Left ventricle myocardium superior (tissue), 1 donor: ENCODE data around the gene APOC4. TPM values are rescaled to one million over a fixed set of nuclear protein-coding genes. Genes with fewer than 3 reads are reported as not detected.
"Not testable (repeated sequence)": the region's sequence is repeated elsewhere in the genome, so short reads cannot be mapped to it uniquely, and the experiment has no call there.

Experiments
- ATAC-seq: fragments of 200-7000 bp; cut with Tn5 transposase; one replicate; pipeline ENCODE4 v1.9.1; 2020; ENCODE audit warnings: mild to moderate bottlenecking, moderate library complexity
- DNase-seq: peaks from one replicate; pipeline ENCODE4 v3.0.0-alpha.2; 2020
- intact Hi-C: fragments of 100-400 bp; cut with micrococcal nuclease; formaldehyde crosslinking; loops from one replicate; pipeline ENCODE4 v1.11.0; 2022
- long read RNA-seq: library from polyadenylated mRNA; unstranded; transcript quantifications from one replicate; pipeline ENCODE4 v2.0.0, GENCODE V29; 2021
- total RNA-seq: library from RNA; stranded (reverse); fragmentation: NEBNext Ultra II Directional; extraction: Animal tissue kit (Norgen Biotek cat#: 25700); gene quantifications from one replicate; pipeline ENCODE4 v1.2.1, GENCODE V29; 2021
- donor health status: DM: no; HTN: yes; CAD: no; lungs with severe emphysema.

Gene APOC4, protein sequence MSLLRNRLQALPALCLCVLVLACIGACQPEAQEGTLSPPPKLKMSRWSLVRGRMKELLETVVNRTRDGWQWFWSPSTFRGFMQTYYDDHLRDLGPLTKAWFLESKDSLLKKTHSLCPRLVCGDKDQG
- not detected for total RNA-seq
- long read RNA-seq, result 0 reads

DNA sequence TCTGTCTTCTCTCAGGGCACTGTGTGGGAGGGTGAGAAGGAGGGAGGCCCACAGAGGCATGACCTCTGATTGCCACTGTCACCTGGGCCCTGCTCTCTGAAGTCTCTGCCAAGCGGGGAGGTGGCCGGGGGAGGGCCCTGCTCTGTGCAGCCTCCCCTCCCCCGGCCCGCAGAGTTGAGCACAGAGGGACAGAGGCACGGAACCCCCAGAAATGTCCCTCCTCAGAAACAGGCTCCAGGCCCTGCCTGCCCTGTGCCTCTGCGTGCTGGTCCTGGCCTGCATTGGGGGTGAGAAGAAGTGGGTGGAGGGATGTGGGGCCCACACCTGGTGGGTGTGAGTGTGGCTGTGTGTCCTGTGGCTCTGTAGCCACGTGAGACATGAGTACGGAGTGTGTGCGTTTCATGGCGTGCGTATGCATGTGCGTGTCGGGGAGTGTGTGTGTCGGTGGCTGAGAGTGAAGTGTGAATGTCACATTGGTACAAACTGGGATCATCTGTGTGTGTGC is at the start of gene APOC4:
APOC4 (plus strand) TSS at position 171 of the 505 bp plus-strand sequence; CDS start at position 212, 41 bp downstream.
- intact Hi-C loops, result no loop called here
- no peak for ATAC-seq

DNA sequence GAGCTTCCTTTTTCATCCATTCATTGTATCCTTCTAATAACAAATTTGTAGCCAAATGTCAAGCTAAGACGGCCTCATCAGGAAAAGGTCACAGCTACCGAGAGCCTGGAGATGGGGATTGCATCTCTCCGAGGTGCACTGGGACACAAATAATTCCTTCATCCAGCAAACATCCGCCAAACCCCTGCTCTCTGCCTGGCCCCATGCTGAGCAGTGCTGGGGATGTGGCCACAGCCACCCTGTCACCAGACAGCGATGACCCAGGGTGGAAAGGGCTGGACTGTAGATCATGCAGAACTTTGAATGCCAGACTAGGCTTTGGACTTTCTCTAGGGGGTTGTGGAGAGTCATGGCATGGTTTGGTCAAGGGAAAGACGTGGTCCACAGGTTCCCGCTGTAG is 49.1 kb upstream of the APOC4 start:
- intact Hi-C loops, result no loop called here
- no peak for ATAC-seq
- no peak for DNase-seq

More for the DNA sequence above, at the start of gene APOC4:
- DNase-seq, result no peak

DNA sequence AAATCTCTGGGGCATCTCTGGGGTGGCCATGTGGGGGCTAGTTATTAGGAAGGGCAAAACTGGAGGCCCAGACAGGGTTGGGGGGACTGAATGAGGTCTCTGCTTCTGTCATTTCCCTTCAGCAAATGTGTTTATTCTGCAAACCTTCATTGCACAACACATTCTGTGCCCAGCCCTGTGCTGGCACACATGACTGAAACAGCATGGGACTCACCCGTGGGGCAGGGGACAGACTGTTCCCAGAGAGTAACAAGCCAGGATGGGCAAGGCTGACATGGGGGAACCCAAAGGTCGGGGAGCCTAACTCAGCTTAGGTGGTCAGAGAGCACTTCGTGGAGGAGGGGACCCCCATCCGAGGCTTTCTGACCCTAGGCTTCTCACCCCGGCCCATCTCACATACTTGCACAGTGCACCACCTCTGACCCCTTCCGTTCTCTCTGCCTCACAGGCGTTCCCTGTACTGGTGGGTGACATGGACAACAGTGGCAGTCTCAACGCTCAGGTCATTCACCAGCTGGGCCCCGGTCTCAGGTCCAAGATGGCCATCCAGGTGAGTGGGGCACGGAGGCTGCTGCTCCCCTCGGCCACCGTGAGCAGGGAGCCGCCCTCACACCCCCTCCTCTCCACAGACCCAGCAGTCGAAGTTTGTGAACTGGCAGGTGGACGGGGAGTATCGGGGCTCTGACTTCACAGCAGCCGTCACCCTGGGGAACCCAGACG is 48.5 kb upstream of the APOC4 start:
- intact Hi-C loops, result no loop called here
- DNase-seq (no peak), ATAC-seq (no peak)

DNA sequence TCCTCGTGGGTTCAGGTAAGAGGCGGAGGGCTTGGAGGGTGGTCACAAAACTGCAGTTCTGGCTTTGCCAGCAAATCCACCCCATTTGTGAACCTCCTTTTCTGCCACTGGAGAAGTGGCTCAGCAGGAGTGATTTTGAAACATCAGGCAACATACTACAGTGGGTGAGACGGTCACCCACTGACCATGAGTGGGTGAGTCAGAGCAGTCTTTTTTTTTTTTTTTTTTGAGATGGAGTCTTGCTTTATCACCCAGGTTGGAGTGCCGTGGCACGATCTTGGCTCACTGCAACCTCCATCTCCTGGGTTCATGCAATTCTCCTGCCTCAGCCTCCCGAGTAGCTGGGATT is 48.0 kb upstream of the APOC4 start:
- no peak for DNase-seq
- no peak for ATAC-seq
- intact Hi-C loops, result no loop called here

DNA sequence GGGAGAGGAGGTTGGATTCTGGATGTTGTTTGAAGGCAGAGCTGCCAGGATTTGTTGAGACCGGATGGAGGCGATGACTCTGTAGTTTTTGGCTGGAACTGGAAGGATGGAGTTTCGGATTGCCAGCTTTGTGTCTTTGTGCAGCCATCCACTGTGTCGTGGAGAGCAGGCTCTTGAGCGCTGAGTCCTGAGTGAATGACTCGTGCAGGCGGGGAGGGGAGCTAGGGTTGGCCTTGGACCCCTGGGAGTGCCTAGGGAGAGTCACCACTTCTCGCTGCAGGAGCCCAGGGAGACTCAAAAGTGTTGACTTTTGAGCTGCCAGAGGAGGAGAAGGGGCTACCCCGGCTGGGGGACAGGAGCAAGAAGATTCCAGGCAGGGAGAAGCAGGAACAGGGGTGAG is 47.1 kb upstream of the APOC4 start:
- no peak for ATAC-seq
- intact Hi-C loops, result no loop called here
- DNase-seq, result no peak

DNA sequence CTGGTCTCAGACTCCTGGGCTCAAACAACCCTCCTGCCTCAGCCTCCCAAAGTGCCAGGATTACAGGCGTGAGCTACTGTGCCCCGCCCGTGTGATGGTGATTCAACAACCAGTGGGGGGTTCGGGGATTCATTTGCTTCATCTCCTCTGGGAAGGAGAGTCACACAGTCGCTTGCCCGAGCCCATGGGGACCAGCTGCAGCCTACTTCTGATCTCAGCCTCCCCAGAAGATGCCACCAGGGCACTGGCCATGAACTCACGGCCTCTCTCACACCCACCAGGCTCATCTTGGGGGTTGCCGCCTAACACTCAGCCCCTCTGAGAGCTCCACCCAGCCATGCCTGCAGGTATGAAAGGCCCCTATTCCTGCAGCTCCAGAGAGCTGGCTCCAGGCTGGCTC is 44.2 kb upstream of the APOC4 start:
- DNase-seq (no peak), ATAC-seq (no peak)
- intact Hi-C loops, result no loop called here

DNA sequence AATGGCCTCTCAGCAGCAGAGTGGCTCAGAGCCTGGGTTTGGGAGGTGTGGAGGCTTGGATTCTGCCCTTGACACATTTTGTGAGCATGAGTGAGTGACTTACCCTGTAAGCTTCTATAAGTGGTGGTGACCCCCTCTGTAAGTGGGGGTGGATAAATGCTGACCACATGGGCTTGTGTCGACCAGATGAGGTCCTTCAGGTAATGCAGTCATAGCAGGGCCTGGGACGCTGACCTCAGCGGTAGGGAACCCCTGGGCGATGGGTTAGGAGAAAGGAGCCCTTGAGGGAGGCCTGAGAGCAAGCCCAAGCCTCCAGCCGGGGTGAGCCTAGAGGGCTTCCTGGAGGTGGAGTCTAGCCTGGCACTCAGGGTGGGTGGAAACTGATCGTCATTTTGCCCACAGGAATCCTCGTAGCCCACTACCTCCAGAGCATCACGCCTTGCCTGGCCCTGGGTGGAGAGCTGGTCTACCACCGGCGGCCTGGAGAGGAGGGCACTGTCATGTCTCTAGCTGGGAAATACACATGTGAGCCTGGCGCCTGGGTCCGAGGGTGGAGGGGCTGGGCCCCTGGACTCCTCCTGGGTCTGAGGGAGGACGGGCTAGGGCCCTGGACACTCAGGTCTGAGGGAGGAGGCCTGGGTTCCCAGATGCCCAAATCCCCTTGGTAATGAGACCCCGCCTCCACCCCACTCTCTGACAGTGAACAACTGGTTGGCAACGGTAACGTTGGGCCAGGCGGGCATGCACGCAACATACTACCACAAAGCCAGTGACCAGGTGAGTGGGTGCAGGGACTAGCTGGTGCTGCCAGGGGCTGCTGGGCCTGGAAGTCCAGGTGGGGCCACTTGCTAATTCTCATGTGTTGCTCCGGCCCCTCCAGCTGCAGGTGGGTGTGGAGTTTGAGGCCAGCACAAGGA is 41.5 kb upstream of the APOC4 start:
- ATAC-seq (no peak), DNase-seq (no peak)
- intact Hi-C loops, result loop anchor here (5.0 kb wide), 1 partner anchor 52 kb away; no protein-coding TSS in a partner anchor

DNA sequence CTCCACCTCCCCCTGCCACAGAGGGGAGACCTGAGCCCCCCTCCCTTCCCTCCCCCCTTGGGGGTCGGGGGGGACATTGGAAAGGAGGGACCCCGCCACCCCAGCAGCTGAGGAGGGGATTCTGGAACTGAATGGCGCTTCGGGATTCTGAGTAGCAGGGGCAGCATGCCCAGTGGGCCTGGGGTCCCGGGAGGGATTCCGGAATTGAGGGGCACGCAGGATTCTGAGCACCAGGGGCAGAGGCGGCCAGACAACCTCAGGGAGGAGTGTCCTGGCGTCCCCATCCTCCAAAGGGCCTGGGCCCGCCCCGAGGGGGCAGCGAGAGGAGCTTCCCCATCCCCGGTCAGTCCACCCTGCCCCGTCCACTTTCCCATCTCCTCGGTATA is 38.8 kb upstream of the APOC4 start:
- peak; percentile 15 for ATAC-seq
- DNase-seq, result no peak
- intact Hi-C loops, result loop anchor here (5.0 kb wide), 1 partner anchor 49 kb away; no protein-coding TSS in a partner anchor

DNA sequence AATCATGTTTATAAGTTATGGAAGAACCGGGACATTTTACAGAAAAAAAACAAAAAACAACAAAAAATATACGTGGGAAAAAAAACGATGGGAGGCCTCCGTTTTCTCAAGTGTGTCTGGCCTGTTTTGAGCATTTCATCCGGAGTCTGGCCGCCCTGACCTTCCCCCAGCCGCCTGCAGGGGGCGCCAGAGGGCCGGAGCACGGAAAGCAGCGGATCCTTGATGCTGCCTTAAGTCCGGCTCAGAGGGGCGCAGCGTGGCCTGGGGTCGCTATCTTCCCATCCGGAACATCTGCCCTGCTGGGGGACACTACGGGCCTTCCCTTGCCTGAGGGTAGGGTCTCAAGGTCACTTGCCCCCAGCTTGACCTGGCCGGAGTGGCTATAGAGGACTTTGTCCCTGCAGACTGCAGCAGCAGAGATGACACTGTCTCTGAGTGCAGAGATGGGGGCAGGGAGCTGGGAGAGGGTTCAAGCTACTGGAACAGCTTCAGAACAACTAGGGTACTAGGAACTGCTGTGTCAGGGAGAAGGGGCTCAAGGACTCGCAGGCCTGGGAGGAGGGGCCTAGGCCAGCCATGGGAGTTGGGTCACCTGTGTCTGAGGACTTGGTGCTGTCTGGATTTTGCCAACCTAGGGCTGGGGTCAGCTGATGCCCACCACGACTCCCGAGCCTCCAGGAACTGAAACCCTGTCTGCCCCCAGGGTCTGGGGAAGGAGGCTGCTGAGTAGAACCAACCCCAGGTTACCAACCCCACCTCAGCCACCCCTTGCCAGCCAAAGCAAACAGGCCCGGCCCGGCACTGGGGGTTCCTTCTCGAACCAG is 38.2 kb upstream of the APOC4 start:
- intact Hi-C loops, result loop anchor here (5.0 kb wide), 1 partner anchor 48 kb away; no protein-coding TSS in a partner anchor
- DNase-seq, result peak; percentile 84

DNA sequence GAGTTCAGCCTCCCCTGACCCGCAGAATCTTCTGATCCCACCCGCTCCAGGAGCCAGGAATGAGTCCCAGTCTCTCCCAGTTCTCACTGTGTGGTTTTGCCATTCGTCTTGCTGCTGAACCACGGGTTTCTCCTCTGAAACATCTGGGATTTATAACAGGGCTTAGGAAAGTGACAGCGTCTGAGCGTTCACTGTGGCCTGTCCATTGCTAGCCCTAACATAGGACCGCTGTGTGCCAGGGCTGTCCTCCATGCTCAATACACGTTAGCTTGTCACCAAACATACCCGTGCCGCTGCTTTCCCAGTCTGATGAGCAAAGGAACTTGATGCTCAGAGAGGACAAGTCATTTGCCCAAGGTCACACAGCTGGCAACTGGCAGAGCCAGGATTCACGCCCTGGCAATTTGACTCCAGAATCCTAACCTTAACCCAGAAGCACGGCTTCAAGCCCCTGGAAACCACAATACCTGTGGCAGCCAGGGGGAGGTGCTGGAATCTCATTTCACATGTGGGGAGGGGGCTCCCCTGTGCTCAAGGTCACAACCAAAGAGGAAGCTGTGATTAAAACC is 37.5 kb upstream of the APOC4 start:
- no peak for DNase-seq
- intact Hi-C loops, result loop anchor here (5.0 kb wide), 1 partner anchor 48 kb away; no protein-coding TSS in a partner anchor
- ATAC-seq, result no peak

More for the DNA sequence above, 38.2 kb upstream of the APOC4 start:
- peak; percentile 77 for ATAC-seq

DNA sequence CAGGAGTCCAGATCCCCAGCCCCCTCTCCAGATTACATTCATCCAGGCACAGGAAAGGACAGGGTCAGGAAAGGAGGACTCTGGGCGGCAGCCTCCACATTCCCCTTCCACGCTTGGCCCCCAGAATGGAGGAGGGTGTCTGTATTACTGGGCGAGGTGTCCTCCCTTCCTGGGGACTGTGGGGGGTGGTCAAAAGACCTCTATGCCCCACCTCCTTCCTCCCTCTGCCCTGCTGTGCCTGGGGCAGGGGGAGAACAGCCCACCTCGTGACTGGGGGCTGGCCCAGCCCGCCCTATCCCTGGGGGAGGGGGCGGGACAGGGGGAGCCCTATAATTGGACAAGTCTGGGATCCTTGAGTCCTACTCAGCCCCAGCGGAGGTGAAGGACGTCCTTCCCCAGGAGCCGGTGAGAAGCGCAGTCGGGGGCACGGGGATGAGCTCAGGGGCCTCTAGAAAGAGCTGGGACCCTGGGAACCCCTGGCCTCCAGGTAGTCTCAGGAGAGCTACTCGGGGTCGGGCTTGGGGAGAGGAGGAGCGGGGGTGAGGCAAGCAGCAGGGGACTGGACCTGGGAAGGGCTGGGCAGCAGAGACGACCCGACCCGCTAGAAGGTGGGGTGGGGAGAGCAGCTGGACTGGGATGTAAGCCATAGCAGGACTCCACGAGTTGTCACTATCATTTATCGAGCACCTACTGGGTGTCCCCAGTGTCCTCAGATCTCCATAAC is 36.4 kb upstream of the APOC4 start, which contains the start of gene APOE:
APOE (plus strand) TSS at position 360 of the 724 bp plus-strand sequence. CDS start 829 bp downstream, outside the sequence.
- intact Hi-C loops, result no loop called here
- DNase-seq, result no peak
- peak; percentile 6 for ATAC-seq

DNA sequence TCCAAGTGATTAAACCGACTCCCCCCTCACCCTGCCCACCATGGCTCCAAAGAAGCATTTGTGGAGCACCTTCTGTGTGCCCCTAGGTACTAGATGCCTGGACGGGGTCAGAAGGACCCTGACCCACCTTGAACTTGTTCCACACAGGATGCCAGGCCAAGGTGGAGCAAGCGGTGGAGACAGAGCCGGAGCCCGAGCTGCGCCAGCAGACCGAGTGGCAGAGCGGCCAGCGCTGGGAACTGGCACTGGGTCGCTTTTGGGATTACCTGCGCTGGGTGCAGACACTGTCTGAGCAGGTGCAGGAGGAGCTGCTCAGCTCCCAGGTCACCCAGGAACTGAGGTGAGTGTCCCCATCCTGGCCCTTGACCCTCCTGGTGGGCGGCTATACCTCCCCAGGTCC is 34.4 kb upstream of the APOC4 start:
- intact Hi-C loops, result no loop called here
- ATAC-seq (no peak), DNase-seq (no peak)

DNA sequence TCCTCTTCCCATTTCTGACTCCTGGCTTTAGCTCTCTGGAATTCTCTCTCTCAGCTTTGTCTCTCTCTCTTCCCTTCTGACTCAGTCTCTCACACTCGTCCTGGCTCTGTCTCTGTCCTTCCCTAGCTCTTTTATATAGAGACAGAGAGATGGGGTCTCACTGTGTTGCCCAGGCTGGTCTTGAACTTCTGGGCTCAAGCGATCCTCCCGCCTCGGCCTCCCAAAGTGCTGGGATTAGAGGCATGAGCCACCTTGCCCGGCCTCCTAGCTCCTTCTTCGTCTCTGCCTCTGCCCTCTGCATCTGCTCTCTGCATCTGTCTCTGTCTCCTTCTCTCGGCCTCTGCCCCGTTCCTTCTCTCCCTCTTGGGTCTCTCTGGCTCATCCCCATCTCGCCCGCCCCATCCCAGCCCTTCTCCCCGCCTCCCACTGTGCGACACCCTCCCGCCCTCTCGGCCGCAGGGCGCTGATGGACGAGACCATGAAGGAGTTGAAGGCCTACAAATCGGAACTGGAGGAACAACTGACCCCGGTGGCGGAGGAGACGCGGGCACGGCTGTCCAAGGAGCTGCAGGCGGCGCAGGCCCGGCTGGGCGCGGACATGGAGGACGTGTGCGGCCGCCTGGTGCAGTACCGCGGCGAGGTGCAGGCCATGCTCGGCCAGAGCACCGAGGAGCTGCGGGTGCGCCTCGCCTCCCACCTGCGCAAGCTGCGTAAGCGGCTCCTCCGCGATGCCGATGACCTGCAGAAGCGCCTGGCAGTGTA is 33.8 kb upstream of the APOC4 start:
- ATAC-seq (no peak), DNase-seq (no peak)
- intact Hi-C loops, result no loop called here

DNA sequence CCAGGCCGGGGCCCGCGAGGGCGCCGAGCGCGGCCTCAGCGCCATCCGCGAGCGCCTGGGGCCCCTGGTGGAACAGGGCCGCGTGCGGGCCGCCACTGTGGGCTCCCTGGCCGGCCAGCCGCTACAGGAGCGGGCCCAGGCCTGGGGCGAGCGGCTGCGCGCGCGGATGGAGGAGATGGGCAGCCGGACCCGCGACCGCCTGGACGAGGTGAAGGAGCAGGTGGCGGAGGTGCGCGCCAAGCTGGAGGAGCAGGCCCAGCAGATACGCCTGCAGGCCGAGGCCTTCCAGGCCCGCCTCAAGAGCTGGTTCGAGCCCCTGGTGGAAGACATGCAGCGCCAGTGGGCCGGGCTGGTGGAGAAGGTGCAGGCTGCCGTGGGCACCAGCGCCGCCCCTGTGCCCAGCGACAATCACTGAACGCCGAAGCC is 33.2 kb upstream of the APOC4 start:
- intact Hi-C loops, result no loop called here
- ATAC-seq (no peak), DNase-seq (no peak)

DNA sequence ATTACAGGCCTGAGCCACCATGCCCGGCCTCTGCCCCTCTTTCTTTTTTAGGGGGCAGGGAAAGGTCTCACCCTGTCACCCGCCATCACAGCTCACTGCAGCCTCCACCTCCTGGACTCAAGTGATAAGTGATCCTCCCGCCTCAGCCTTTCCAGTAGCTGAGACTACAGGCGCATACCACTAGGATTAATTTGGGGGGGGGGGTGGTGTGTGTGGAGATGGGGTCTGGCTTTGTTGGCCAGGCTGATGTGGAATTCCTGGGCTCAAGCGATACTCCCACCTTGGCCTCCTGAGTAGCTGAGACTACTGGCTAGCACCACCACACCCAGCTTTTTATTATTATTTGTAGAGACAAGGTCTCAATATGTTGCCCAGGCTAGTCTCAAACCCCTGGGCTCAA is 32.3 kb upstream of the APOC4 start:
- ATAC-seq (no peak), DNase-seq (no peak)
- intact Hi-C loops, result no loop called here

DNA sequence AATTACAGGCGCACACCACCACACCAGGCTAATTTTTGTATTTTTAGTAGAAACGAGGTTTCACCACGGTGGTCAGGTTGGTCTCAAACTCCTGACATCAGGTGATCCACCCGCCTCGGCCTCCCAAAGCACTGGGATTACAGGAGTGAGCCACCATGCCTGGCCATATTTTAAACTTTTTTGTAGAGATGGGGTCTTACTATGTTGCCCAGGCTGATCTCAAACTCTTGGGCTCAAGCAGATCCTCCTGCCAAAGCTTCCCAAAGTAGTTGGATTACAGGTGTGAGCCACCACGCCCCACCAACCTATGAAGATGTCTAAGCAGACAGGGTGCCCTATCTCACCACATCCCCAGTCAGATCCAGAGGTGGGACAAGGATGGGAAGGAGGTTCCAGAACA is 30.1 kb upstream of the APOC4 start:
- intact Hi-C loops, ATAC-seq, DNase-seq: not testable (repeated sequence)

DNA sequence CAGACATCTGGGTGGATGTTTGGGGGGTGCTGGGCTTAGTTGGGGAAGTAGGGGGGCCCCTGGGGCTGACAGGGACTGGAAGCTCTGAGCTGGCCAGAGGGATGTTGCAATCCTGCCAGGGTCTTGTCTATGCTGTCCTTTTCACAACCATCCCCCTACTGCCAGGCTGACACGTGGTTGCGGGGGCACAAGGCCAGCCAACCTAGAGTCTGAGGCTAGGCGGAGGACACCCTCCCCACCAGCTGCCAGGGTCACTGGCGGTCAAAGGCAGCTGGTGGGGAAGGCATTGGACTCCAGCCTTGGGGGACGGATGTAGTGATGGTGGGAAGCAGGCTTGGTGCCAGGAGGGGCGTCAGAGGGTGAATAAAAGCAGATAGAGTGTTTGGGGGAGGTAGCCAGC is 29.2 kb upstream of the APOC4 start:
- peak; percentile 18 for ATAC-seq
- peak; percentile 45 for DNase-seq
- intact Hi-C loops, result no loop called here
